HepG2 (cell line): ENCODE measurements around the gene SPPL2B. TPM values are rescaled to one million over a fixed set of nuclear protein-coding genes. Genes with fewer than 3 reads are reported as not detected.
A peak's percentile ranks its signal among the peaks of the same experiment; 100 is the strongest.

Experiments
- CBX5 ChIP-seq: sonication (generic); formaldehyde crosslinking; IDR thresholded peaks from 2 replicates; pipeline ENCODE4 v1.4.0; 2020; ENCODE audit warnings: missing genetic modification reagents, borderline replicate concordance
- CHD4 ChIP-seq: fragments of 200-600 bp; sonication (generic); IDR thresholded peaks from 2 replicates; pipeline ENCODE4 v1.7.0; 2017; ENCODE audit warnings: mild to moderate bottlenecking, low read length, borderline replicate concordance
- IRX3 ChIP-seq: sonication (generic); formaldehyde crosslinking; IDR thresholded peaks from 2 replicates; pipeline ENCODE4 v1.8.1; 2023; ENCODE audit warnings: mild to moderate bottlenecking, low read depth, missing genetic modification reagents, borderline replicate concordance
- MEIS1 ChIP-seq: sonication (generic); formaldehyde crosslinking; IDR thresholded peaks from 2 replicates; pipeline ENCODE4 v1.9.0; 2021; ENCODE audit warnings: mild to moderate bottlenecking, missing genetic modification reagents, moderate library complexity, borderline replicate concordance
- NR2C2 ChIP-seq: sonication (generic); formaldehyde crosslinking; IDR thresholded peaks from 2 replicates; pipeline ENCODE4 v1.4.0; 2020; ENCODE audit warnings: missing genetic modification reagents, mild to moderate bottlenecking, moderate library complexity, borderline replicate concordance
- SMAD3 ChIP-seq: sonication (generic); formaldehyde crosslinking; IDR thresholded peaks from 2 replicates; pipeline ENCODE4 v1.4.0; 2020; ENCODE audit warnings: missing genetic modification reagents
- SRSF4 ChIP-seq: fragments of 200-400 bp; formaldehyde crosslinking; IDR thresholded peaks from one replicate; pipeline ENCODE4 v1.6.1; 2018; ENCODE audit warnings: mild to moderate bottlenecking, low read depth, low read length, moderate library complexity; ENCODE audit not compliant: poor library complexity, severe bottlenecking
- ZC3H13 ChIP-seq: sonication (generic); formaldehyde crosslinking; IDR thresholded peaks from 2 replicates; pipeline ENCODE4 v1.8.1; 2023; ENCODE audit warnings: mild to moderate bottlenecking, missing genetic modification reagents, moderate library complexity
- ZFP41 ChIP-seq: sonication (generic); formaldehyde crosslinking; IDR thresholded peaks from 2 replicates; pipeline ENCODE4 v1.4.0; 2020; ENCODE audit warnings: mild to moderate bottlenecking, missing genetic modification reagents, borderline replicate concordance
- ZNF121 ChIP-seq: sonication (generic); formaldehyde crosslinking; IDR thresholded peaks from 2 replicates; pipeline ENCODE4 v1.5.0; 2020; ENCODE audit warnings: mild to moderate bottlenecking, missing genetic modification reagents
- ZNF34 ChIP-seq: sonication (generic); formaldehyde crosslinking; IDR thresholded peaks from 2 replicates; pipeline ENCODE4 v1.4.0; 2020; ENCODE audit warnings: mild to moderate bottlenecking, missing genetic modification reagents, borderline replicate concordance
- ZNF501 ChIP-seq: sonication (generic); formaldehyde crosslinking; IDR thresholded peaks from 2 replicates; pipeline ENCODE4 v1.5.1; 2020; ENCODE audit warnings: mild to moderate bottlenecking, moderate library complexity, missing genetic modification reagents
- ZNF530 ChIP-seq: sonication (generic); formaldehyde crosslinking; IDR thresholded peaks from 2 replicates; pipeline ENCODE4 v1.5.0; 2020; ENCODE audit warnings: low read depth, mild to moderate bottlenecking, missing genetic modification reagents
- ZNF543 ChIP-seq: sonication (generic); formaldehyde crosslinking; IDR thresholded peaks from 2 replicates; pipeline ENCODE4 v1.4.0; 2020; ENCODE audit warnings: mild to moderate bottlenecking, missing genetic modification reagents
- ZNF546 ChIP-seq: sonication (generic); formaldehyde crosslinking; conservative IDR thresholded peaks from 2 replicates; pipeline ENCODE4 v1.8.1; 2023; ENCODE audit warnings: mild to moderate bottlenecking, missing genetic modification reagents
- ZNF598 ChIP-seq: sonication (generic); formaldehyde crosslinking; IDR thresholded peaks from 2 replicates; pipeline ENCODE4 v1.5.1; 2020; ENCODE audit warnings: mild to moderate bottlenecking, missing genetic modification reagents, borderline replicate concordance
- ZNF678 ChIP-seq: sonication (generic); formaldehyde crosslinking; IDR thresholded peaks from 2 replicates; pipeline ENCODE4 v1.4.0; 2020; ENCODE audit warnings: mild to moderate bottlenecking, missing genetic modification reagents
- ZNF746 ChIP-seq: sonication (generic); formaldehyde crosslinking; IDR thresholded peaks from 2 replicates; pipeline ENCODE4 v1.8.0; 2022; ENCODE audit warnings: mild to moderate bottlenecking, missing genetic modification reagents
- ZNF781 ChIP-seq: sonication (generic); formaldehyde crosslinking; IDR thresholded peaks from 2 replicates; pipeline ENCODE4 v1.5.1; 2020; ENCODE audit warnings: borderline replicate concordance, mild to moderate bottlenecking, missing genetic modification reagents; ENCODE audit errors: not compliant biosample characterization
- polyA plus RNA-seq, 8 experiments: library from polyadenylated mRNA; depleted of rRNA in 3 of 8; stranded (reverse) in 7 of 8; unstranded in 1 of 8; fragments of >200 nt; fragmentation: Illumina TruSeq in 4 of 8; extraction: Trizol in 4 of 8; gene quantifications; 2 replicates each; pipeline versions ENCODE4 v1.2.1 to v1.2.3, GENCODE V29; 2011 to 2016; ENCODE audit warnings: low read depth in 4 of 8, missing spikeins in 1 of 8, mixed read lengths in 1 of 8; ENCODE audit not compliant: insufficient read depth in 1 of 8
- total RNA-seq, 5 experiments: library from RNA; depleted of rRNA; stranded (reverse); fragments of >200 nt; fragmentation: Illumina TruSeq; extraction: Trizol; gene quantifications; 2 replicates each; pipeline ENCODE4 v1.2.3, GENCODE V29; 2016; ENCODE audit warnings: low read depth in 1 of 5
- TF ChIP-seq, protein P1 (sequence below): sonication (generic); formaldehyde crosslinking; IDR thresholded peaks from 2 replicates; pipeline ENCODE4 v1.4.0; 2020; ENCODE audit warnings: missing genetic modification reagents, mild to moderate bottlenecking, borderline replicate concordance
- TF ChIP-seq, protein P2 (sequence below): sonication (generic); formaldehyde crosslinking; IDR thresholded peaks from 2 replicates; pipeline ENCODE4 v1.4.0; 2020; ENCODE audit warnings: mild to moderate bottlenecking, missing genetic modification reagents
- TF ChIP-seq, protein P3 (sequence below): fragments of 450-650 bp; IDR thresholded peaks from 2 replicates; pipeline ENCODE4 v1.6.1; 2016

Gene SPPL2B
- total and polyA plus RNA-seq, 2 of the 13 experiments (the other 11 are each of a cell fraction or from before 2014, with no cell fraction given) = 14.9 to 15.2 TPM

DNA sequence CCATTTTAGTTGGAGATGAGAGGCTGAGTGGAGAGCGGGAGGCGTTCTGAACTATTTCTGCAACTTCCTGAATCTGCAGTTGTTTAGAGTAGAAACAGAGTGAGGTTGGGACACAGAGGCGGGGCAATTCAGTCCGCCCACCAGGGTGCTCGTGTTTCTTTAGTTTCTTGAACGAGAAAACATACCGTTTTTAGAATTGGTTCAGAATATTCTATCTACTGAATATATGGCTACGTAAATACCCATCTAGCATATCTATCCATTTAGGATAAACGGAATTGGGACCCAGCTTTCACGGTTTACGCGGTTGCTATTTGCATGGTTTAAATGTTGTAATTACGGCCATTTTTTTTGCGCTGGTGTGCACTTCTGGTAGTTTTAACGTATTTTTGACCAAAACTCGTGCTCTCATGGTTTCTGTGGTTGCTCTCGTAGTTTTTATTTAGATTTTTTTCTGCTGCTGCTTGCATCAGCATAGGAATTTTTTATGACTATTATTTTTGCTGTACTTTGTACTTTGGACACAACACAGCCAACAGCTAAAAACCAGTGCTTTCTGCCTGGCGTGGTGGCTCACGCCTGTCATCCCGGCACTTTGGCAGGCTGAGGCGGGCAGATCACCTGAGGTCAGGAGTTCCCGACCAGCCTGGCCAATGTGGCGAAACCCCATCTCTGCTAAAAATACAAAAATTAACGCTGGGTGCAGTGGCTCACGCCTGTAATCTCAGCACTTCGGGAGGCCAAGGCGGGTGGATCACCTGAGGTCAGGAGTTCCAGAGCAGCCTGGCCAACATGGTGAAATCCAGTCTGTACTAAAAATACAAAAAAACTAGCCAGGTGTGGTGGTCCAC, 66.2 kb downstream of the SPPL2B start (continued):
- TF ChIP-seq SRSF4 (no peak), ZNF543 (CRISPR knock-in tag) (no peak), ZNF678 (CRISPR knock-in tag) (no peak), CBX5 (CRISPR knock-in tag) (peak; percentile 33; the same call in 1 of the 2 replicates), ZNF34 (no peak), ZNF501 (no peak), ZNF781 (CRISPR knock-in tag) (no peak), ZFP41 (CRISPR knock-in tag) (no peak), SMAD3 (CRISPR knock-in tag) (no peak), CHD4 (no peak), MEIS1 (CRISPR knock-in tag) (no peak), ZNF598 (no peak), ZC3H13 (CRISPR knock-in tag) (no peak), NR2C2 (CRISPR knock-in tag) (no peak), ZNF121 (peak; percentile 93), ZNF746 (CRISPR knock-in tag) (0 out of 2 replicates have a peak, but pooled peaks have one; percentile 26), ZNF530 (CRISPR knock-in tag) (no peak), IRX3 (CRISPR knock-in tag) (no peak), ZNF546 (CRISPR knock-in tag) (no peak)
- TF ChIP-seq, protein P1, sequence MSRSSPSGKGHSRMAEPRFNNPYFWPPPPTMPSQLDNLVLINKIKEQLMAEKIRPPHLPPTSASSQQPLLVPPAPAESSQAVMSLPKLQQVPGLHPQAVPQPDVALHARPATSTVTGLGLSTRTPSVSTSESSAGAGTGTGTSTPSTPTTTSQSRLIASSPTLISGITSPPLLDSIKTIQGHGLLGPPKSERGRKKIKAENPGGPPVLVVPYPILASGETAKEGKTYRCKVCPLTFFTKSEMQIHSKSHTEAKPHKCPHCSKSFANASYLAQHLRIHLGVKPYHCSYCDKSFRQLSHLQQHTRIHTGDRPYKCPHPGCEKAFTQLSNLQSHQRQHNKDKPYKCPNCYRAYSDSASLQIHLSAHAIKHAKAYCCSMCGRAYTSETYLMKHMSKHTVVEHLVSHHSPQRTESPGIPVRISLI (CRISPR knock-in tag) = peak; percentile 21; the same call in 1 of the 2 replicates
- TF ChIP-seq, protein P2, sequence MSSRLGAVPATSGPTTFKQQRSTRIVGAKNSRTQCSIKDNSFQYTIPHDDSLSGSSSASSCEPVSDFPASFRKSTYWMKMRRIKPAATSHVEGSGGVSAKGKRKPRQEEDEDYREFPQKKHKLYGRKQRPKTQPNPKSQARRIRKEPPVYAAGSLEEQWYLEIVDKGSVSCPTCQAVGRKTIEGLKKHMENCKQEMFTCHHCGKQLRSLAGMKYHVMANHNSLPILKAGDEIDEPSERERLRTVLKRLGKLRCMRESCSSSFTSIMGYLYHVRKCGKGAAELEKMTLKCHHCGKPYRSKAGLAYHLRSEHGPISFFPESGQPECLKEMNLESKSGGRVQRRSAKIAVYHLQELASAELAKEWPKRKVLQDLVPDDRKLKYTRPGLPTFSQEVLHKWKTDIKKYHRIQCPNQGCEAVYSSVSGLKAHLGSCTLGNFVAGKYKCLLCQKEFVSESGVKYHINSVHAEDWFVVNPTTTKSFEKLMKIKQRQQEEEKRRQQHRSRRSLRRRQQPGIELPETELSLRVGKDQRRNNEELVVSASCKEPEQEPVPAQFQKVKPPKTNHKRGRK (CRISPR knock-in tag) = no peak
- TF ChIP-seq, protein P3, sequence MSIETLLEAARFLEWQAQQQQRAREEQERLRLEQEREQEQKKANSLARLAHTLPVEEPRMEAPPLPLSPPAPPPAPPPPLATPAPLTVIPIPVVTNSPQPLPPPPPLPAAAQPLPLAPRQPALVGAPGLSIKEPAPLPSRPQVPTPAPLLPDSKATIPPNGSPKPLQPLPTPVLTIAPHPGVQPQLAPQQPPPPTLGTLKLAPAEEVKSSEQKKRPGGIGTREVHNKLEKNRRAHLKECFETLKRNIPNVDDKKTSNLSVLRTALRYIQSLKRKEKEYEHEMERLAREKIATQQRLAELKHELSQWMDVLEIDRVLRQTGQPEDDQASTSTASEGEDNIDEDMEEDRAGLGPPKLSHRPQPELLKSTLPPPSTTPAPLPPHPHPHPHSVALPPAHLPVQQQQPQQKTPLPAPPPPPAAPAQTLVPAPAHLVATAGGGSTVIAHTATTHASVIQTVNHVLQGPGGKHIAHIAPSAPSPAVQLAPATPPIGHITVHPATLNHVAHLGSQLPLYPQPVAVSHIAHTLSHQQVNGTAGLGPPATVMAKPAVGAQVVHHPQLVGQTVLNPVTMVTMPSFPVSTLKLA = 0 out of 2 replicates have a peak, but pooled peaks have one; percentile 27
